ENCODE data around the gene SSBP3.

SSBP3 gene

GRCh38 chr1:54294887-54295286 lies 111.3 kb downstream of the SSBP3 start:
- no peak overlapping the region for H3K4me3 ChIP-seq (ENCODE audit: low read depth, low read length)
- TF ChIP-seq, protein P1, sequence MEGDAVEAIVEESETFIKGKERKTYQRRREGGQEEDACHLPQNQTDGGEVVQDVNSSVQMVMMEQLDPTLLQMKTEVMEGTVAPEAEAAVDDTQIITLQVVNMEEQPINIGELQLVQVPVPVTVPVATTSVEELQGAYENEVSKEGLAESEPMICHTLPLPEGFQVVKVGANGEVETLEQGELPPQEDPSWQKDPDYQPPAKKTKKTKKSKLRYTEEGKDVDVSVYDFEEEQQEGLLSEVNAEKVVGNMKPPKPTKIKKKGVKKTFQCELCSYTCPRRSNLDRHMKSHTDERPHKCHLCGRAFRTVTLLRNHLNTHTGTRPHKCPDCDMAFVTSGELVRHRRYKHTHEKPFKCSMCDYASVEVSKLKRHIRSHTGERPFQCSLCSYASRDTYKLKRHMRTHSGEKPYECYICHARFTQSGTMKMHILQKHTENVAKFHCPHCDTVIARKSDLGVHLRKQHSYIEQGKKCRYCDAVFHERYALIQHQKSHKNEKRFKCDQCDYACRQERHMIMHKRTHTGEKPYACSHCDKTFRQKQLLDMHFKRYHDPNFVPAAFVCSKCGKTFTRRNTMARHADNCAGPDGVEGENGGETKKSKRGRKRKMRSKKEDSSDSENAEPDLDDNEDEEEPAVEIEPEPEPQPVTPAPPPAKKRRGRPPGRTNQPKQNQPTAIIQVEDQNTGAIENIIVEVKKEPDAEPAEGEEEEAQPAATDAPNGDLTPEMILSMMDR (conservative IDR thresholded peaks at IDR 0.05; ENCODE audit: low read depth, low read length): no peak
- DNase-seq (ENCODE audit: low read depth): peak; percentile 57

DNA sequence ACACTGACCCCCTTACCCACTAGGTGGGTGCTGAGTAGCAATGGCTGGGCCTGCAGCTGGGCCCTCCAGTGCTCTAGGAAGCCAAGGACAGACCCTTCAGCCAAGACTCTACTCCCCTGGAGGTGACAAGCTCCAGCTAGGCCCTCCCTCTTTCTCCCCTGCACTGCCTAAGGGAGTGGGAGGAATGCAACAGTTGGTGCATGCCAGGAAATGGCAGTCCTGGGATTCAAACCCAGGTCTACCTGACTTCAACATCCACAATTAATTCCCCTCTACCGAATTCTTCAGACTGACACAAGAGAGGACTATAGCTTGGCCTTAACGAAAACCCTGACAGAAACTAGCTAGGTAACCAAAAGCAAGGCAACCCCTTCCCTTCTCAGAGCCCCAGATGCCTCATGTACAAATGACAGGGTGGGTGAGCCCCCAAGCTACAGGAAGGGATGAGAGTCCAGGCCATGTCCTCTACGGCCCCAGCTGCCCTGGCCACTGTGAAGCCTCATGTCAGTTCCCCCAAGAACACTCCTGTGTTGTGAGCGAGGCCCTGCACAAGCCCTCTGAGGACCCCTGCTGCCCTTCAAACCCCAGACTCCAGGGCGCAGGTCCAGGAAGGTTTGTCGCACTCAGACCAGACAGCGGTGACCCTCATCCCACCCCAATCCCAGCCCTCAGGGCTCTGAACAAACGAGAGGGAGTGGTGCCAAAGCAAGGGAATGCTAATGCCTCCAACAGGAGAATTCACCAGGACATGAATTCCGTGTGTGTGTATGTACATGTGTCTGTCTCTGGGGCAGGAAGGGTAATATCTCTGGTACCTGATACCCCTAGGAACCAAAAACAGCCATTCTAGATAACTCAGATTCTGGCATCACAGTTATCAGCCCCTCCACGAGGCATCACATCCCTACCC lies 113.9 kb downstream of the SSBP3 start:
- TF ChIP-seq, protein P1 (conservative IDR thresholded peaks at IDR 0.05; ENCODE audit: low read depth, low read length): no peak
- no peak overlapping the region for H3K4me3 ChIP-seq (ENCODE audit: low read depth, low read length)
- no peak for DNase-seq (ENCODE audit: low read depth)

DNA sequence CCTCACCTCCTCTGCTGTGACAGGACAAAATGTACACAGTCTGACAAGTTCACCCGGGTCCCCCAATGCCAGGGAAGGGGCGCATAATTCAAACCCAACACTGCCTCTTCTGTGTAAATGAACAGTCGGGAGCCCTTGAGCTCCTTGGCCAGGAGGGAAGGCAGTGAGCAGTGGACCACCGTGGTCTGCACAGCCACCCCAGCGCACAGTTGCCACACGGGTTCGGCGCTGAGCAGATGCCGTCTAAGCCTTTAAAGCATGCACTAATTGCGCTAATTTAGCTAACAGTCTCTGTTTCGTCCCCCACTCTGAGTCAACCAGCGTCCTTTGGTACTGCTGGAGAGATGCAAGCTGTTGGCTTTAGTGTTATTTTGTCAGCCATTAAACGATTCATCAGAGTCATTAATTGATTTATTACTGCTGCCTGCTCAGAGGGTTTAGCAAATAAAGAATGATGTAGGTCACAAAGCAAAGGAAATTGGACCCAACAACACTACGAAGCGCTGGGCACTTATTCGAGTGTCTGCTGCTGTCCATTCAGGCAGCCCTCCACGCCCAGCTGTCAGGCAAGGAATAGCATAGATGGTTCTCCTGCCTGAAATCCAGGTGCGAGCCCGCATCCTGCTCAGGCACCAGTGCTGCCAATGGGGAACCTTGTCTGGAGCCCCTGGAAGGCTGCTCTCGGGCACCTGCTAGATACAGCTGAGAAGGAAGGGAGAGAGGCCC lies 114.8 kb downstream of the SSBP3 start:
- TF ChIP-seq, protein P1 (conservative IDR thresholded peaks at IDR 0.05; ENCODE audit: low read depth, low read length): no peak
- no peak overlapping the region for H3K4me3 ChIP-seq (ENCODE audit: low read depth, low read length)
- no peak for DNase-seq (ENCODE audit: low read depth)

- no peak overlapping the region for H3K4me3 ChIP-seq (ENCODE audit: low read depth, low read length)
- TF ChIP-seq, protein P1 (conservative IDR thresholded peaks at IDR 0.05; ENCODE audit: low read depth, low read length): no peak
- DNase-seq (ENCODE audit: low read depth): peak; percentile 65
Observed at GRCh38 chr1:54290506-54291184, 115.5 kb downstream of the SSBP3 start.

GRCh38 chr1:54289712-54290233 lies 116.4 kb downstream of the SSBP3 start:
- TF ChIP-seq, protein P1 (conservative IDR thresholded peaks at IDR 0.05; ENCODE audit: low read depth, low read length): no peak
- no peak for DNase-seq (ENCODE audit: low read depth)
- H3K4me3 ChIP-seq (ENCODE audit: low read depth, low read length): no peak overlapping the region

GRCh38 chr1:54287801-54288211 lies 118.4 kb downstream of the SSBP3 start:
- peak; percentile 59 for DNase-seq (ENCODE audit: low read depth)
- TF ChIP-seq, protein P1 (conservative IDR thresholded peaks at IDR 0.05; ENCODE audit: low read depth, low read length): no peak
- H3K4me3 ChIP-seq (ENCODE audit: low read depth, low read length): no peak overlapping the region
